ENCODE measurements around the gene ZGLP1. TPM values are rescaled to one million over a fixed set of nuclear protein-coding genes. Genes with fewer than 3 reads are reported as not detected.
A peak's percentile ranks its signal among the peaks of the same experiment; 100 is the strongest.

ZGLP1 gene
- total RNA-seq, 1 donor from 2014 or later: 10.4 TPM

GRCh38 chr19:10321874-10322835, 12.5 kb upstream of the ZGLP1 start:
- no peak overlapping the region for H3K27ac Mint-ChIP-seq (ENCODE audit: unreplicated experiment)

GRCh38 chr19:10321417-10321797, 11.8 kb upstream of the ZGLP1 start:
- Mint-ChIP-seq H3K4me1 (no peaks in the 10 kb centered on the region), H3K9me3 (no peaks in the 10 kb centered on the region), H3K36me3 (ENCODE audit: low read depth) (peaks cover 5% of the 10 kb centered on the region), H3K27ac (ENCODE audit: unreplicated experiment) (no peak overlapping the region), H3K4me3 (no peak overlapping the region), H3K27me3 (ENCODE audit: low read depth) (no peaks in the 10 kb centered on the region)
- TF ChIP-seq CTCF (conservative IDR thresholded peaks at IDR 0.05): no peak
- DNase-seq (ENCODE audit: low read depth, low spot score): no peak

More at GRCh38 chr19:10321874-10322835, 12.5 kb upstream of the ZGLP1 start:
- Mint-ChIP-seq H3K4me1 (no peaks in the 10 kb centered on the region), H3K27me3 (ENCODE audit: low read depth) (no peaks in the 10 kb centered on the region), H3K4me3 (peak overlapping the region; percentile 44), H3K36me3 (ENCODE audit: low read depth) (peaks cover 5% of the 10 kb centered on the region), H3K9me3 (no peaks in the 10 kb centered on the region)
- no peak for TF ChIP-seq CTCF (conservative IDR thresholded peaks at IDR 0.05)
- no peak for DNase-seq (ENCODE audit: low read depth, low spot score)

GRCh38 chr19:10320602-10321416, 11.2 kb upstream of the ZGLP1 start:
- Mint-ChIP-seq H3K9me3 (no peaks in the 10 kb centered on the region), H3K27me3 (ENCODE audit: low read depth) (no peaks in the 10 kb centered on the region), H3K36me3 (ENCODE audit: low read depth) (peaks cover 5% of the 10 kb centered on the region), H3K27ac (ENCODE audit: unreplicated experiment) (no peak overlapping the region), H3K4me1 (peaks cover 3% of the 10 kb centered on the region), H3K4me3 (no peak overlapping the region)
- DNase-seq (ENCODE audit: low read depth, low spot score): no peak
- TF ChIP-seq CTCF (conservative IDR thresholded peaks at IDR 0.05): no peak

- Mint-ChIP-seq H3K36me3 (ENCODE audit: low read depth) (peaks cover 5% of the 10 kb centered on the region), H3K4me3 (no peak overlapping the region), H3K4me1 (peaks cover 19% of the 10 kb centered on the region), H3K9me3 (no peaks in the 10 kb centered on the region), H3K27ac (ENCODE audit: unreplicated experiment) (no peak overlapping the region), H3K27me3 (ENCODE audit: low read depth) (no peaks in the 10 kb centered on the region)
- no peak for DNase-seq (ENCODE audit: low read depth, low spot score)
- no peak for TF ChIP-seq CTCF (conservative IDR thresholded peaks at IDR 0.05)
These were observed 9.4 kb upstream of the ZGLP1 start for GRCh38 chr19:10318807-10319682.

All from neural crest cell (in vitro differentiated cells).